NCI-H1092 treated with DMSO at 0.1 percent for 48 hours (cell line): ENCODE results near the gene SLC25A21.
"Not testable (repeated sequence)": the region's sequence is repeated elsewhere in the genome, so short reads cannot be mapped to it uniquely, and the experiment has no call there.

Source experiments
- DNase-seq: peaks from one replicate; lab custom pipeline; 2025; lab: John Stamatoyannopoulos, UW

The SLC25A21 gene

GRCh38 chr14:36823651-36824050, 348.8 kb downstream of the SLC25A21 start:
- DNase-seq, result no peak

DNA sequence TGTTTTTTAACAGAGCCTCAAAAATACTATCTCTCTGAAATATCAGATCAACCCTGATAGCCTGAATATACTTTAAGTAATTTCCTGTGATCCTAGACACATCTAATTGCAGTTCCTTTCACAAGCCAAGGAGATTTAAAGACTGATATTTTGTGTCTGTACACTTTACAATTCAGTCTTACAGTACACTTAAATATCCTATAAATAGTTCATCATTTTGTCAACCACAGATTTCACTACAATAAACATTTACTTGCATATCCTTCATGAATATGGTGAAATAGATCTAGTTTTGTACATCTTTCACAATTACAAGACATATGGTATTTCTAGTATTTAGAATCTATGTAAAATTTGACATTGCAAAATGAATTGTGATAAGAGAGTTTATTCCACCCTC, 349.7 kb downstream of the SLC25A21 start:
- DNase-seq, result no peak

DNA sequence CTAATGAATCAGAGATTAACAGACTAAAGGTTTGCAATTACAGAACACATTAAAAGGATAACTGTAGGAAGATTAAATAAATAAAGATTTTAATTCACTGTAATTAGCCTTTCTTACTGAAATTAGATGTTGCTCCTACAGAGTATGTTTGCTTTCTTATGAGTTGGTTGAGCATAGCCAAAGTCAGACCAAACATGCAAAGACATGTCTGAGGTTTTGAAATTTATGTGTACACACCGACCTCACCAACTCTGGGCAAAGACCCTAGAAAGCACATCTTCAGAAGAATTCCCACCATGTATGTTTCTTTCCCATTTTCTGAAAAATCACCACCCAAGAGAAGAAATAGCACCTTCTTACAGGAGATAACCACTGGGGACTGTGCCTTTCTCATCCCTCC, 351.5 kb downstream of the SLC25A21 start:
- no peak for DNase-seq

- DNase-seq, result no peak
Observed at GRCh38 chr14:36820111-36820709, 352.2 kb downstream of the SLC25A21 start.

DNA sequence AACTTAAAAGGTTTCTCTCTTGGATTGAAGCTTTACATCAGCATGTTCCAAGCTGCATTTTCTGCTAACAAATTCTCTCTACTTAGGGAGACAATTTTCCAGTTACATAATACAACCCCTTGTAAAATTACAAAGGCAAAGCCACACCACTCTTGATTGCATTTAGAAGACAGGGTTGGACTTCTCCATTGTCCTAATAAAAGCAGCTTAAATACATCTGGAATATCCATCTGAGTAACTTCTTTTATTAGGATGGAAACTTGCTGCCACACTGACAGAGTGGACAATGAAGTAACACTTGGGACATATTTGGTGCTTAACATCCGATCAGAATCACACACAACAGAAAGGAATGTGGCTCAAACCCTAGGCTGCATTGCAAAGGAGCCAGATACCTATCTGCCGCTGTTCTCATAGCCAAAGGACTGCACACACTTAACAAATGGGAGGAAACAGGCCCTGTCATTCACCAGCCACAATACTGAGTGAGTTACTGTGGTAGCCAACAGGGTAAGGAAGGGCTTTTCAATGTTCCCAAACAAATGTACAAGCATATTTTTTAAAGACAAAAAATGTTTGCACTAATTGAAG, 353.5 kb downstream of the SLC25A21 start:
- DNase-seq, result no peak

GRCh38 chr14:36818246-36818645, 354.2 kb downstream of the SLC25A21 start:
- no peak for DNase-seq

GRCh38 chr14:36817071-36817930, 355.1 kb downstream of the SLC25A21 start:
- DNase-seq, result no peak

DNA sequence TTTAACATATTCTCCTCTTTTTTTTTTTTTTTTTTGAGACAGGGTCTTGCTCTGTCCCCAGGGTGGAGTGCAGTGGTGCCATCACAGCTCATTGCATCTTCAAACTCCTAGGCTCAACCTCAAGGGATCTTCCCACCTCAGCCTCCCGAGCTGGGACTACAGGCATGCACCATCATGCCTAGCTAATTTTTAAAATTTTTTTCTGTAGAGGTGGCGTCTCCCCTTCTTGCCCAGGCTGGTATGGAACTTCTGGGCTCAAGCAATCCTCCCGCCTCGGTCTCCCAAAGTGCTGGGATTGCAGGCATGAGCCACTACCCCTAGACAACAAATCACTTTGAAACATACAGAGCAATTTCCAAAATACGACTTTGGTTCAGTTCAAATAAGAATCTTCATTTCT, 355.9 kb downstream of the SLC25A21 start:
- DNase-seq, result no peak

- not testable (repeated sequence) for DNase-seq
Observed at GRCh38 chr14:36814783-36815182, 357.6 kb downstream of the SLC25A21 start.

- no peak for DNase-seq
Observed at GRCh38 chr14:36810209-36810608, 362.2 kb downstream of the SLC25A21 start.

DNA sequence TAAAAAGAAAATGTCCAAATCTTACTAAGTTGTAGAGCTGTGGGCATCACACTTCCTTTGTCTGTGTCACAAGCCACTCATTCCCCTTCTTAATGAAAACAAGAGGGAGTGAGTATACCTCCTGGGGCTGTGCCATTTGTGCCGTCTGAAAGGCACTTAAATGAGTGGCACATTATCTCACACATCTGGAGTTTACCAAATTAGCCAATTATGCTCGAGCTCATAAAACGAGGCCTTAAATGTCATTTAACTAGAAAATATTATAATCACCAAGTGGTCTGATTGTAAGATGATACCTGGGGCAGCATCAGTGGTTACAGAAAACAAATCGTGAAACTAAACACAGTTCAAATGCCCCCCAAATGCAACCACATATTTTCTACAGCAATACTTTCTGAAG, 364.7 kb downstream of the SLC25A21 start:
- peak; percentile 37 for DNase-seq

DNA sequence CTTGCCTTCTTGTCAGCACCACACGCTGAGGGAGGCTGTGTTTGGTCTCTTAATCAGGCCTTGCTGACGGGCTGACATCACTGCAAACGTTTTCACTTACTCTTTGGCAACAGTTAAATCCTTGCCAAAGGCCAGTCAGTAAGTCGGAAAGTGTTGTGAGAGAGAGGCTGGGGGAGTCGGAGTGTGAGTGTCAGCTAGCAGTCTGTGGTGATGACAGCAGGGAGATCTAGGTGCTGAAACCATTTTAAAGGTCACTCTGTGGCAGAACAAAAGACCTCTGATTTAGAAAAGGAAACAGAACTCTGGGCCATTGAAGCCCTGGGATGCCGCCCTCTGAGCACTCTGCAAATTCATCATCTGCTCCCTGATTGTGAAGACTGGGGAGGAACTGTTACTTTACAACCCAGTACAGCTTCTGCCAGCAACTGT, 367.3 kb downstream of the SLC25A21 start:
- no peak for DNase-seq

DNA sequence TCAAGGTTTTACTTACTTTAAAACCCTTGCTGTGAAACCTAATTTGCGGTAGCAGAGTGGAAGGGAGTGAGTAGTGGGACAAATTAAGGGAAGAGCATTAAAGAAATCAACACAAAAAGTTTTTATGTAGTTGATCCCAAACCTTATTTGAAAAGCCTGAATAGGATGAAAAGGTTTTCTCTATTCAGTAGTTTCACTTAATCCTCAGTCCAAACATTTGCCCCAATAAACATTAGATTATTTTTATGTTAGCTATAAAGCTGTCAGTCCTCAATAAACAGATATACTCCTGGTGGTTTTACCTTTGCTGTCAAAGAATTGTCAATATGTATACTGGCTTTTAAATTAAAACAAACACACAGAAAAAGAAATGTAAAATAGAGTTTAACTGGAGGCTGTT, 374.8 kb downstream of the SLC25A21 start:
- no peak for DNase-seq

- DNase-seq, result no peak
Observed at GRCh38 chr14:36791402-36791801, 381.0 kb downstream of the SLC25A21 start.

GRCh38 chr14:36785511-36785910, 386.9 kb downstream of the SLC25A21 start:
- no peak for DNase-seq

DNA sequence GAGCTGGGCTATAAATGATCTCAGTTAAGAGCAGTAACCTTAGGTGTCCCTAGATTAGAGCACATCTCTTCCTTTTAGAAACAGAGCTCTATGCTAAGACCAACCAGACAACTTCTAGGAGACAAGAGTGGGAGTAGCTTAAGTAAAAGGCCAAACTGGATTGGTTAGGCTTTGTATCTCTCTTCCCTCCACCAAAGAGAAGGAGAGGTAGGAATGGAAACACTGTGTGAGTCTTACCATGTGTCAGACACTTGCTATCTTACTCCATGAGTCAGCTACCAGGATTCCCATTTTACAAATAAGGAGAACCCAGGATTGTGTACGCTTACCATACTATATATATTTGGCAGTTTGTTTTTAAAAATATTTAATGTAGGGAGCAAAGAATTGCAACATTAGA, 387.9 kb downstream of the SLC25A21 start:
- no peak for DNase-seq

GRCh38 chr14:36781897-36782296, 390.5 kb downstream of the SLC25A21 start:
- DNase-seq, result no peak

GRCh38 chr14:36773558-36773957, 398.8 kb downstream of the SLC25A21 start:
- no peak for DNase-seq

DNA sequence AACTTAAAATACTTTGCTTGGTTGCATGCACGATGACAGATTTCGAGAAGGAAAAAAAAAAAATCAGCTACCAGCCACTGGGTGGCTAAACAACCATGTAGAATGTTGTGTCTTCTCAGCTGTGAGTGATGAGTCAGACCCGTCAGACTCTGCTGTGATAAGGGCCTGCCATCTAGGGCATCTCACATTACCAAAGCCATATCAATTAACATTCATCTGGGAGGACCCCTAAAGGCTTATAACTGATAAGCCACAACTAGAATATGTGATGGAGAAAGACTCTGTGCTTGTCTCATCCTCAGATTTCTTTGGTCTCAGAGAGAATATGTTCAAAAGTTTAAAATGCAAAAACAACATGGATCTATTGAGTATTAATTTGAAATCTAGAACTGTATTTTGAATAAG, 399.3 kb downstream of the SLC25A21 start:
- DNase-seq, result peak; percentile 34

- DNase-seq, result peak; percentile 86
Observed at GRCh38 chr14:36771028-36771640, 401.3 kb downstream of the SLC25A21 start.

GRCh38 chr14:36768638-36769337, 403.6 kb downstream of the SLC25A21 start:
- DNase-seq, result no peak
